ENCODE data around the gene SLC39A12. TPM values are rescaled to one million over a fixed set of nuclear protein-coding genes. Genes with fewer than 3 reads are reported as not detected.
A peak's percentile ranks its signal among the peaks of the same experiment; 100 is the strongest.
"Not testable (repeated sequence)": the region's sequence is repeated elsewhere in the genome, so short reads cannot be mapped to it uniquely, and the experiment has no call there.

SLC39A12 gene
- total RNA-seq, 2 donors from 2014 or later, result 0.14 TPM; not detected in 1

GRCh38 chr10:17918187-17918903 lies 33.4 kb upstream of the SLC39A12 start:
- H3K4me3 ChIP-seq, result no peak overlapping the region
- H3K27ac ChIP-seq, result no peak overlapping the region
- H3K4me1 ChIP-seq (ENCODE audit: control insufficient read depth in 1 of 2, low read depth in 2 of 2), result peaks cover 0 to 9% of the 10 kb centered on the region in 2 donors
- ATAC-seq (ENCODE audit: insufficient number of reproducible peaks, low FRiP score, low read depth), result no peak
- H3K9me3 ChIP-seq, result no peaks in the 10 kb centered on the region
- no peaks in the 10 kb centered on the region for H3K36me3 ChIP-seq
- no peak for TF ChIP-seq CTCF (IDR thresholded peaks at IDR 0.05)
- no peaks in the 10 kb centered on the region for H3K27me3 ChIP-seq (replicated peaks; ENCODE audit: insufficient read depth)
- DNase-seq (ENCODE audit: low spot score), result no peak

- no peaks in the 10 kb centered on the region for H3K36me3 ChIP-seq
- H3K9me3 ChIP-seq, result no peaks in the 10 kb centered on the region
- no peak overlapping the region for H3K27ac ChIP-seq
- ATAC-seq (ENCODE audit: insufficient number of reproducible peaks, low FRiP score, low read depth) (no peak), DNase-seq (ENCODE audit: low spot score) (no peak)
- H3K4me3 ChIP-seq, result no peak overlapping the region
- no peaks in the 10 kb centered on the region for H3K27me3 ChIP-seq (replicated peaks; ENCODE audit: insufficient read depth)
- H3K4me1 ChIP-seq (ENCODE audit: control insufficient read depth in 1 of 2, low read depth in 2 of 2), result peaks cover 0 to 19% of the 10 kb centered on the region in 2 donors
- no peak for TF ChIP-seq CTCF (IDR thresholded peaks at IDR 0.05)
Observed at GRCh38 chr10:17921378-17921777, 30.3 kb upstream of the SLC39A12 start.

- peak; percentile 80 for ATAC-seq (ENCODE audit: insufficient number of reproducible peaks, low FRiP score, low read depth)
- H3K27me3 ChIP-seq (replicated peaks; ENCODE audit: insufficient read depth), result no peaks in the 10 kb centered on the region
Observed at GRCh38 chr10:17923728-17924127, 28.0 kb upstream of the SLC39A12 start.

GRCh38 chr10:17943033-17943745 lies 8.5 kb upstream of the SLC39A12 start:
- Histone ChIP-seq H3K4me3 (no peak overlapping the region), H3K9me3 (no peaks in the 10 kb centered on the region), H3K27me3 (replicated peaks; ENCODE audit: insufficient read depth) (no peaks in the 10 kb centered on the region), H3K27ac (no peak overlapping the region), H3K36me3 (no peaks in the 10 kb centered on the region), H3K4me1 (ENCODE audit: control insufficient read depth in 1 of 2, low read depth in 2 of 2) (no peaks in the 10 kb centered on the region)
- no peak for TF ChIP-seq CTCF (IDR thresholded peaks at IDR 0.05)
- DNase-seq (ENCODE audit: low spot score) (no peak), ATAC-seq (ENCODE audit: insufficient number of reproducible peaks, low FRiP score, low read depth) (no peak)

More at GRCh38 chr10:17923728-17924127, 28.0 kb upstream of the SLC39A12 start:
- H3K27ac ChIP-seq, result peak overlapping the region; percentile 62 to 79
- peaks cover 0 to 19% of the 10 kb centered on the region in 2 donors for H3K4me1 ChIP-seq (ENCODE audit: control insufficient read depth in 1 of 2, low read depth in 2 of 2)
- no peak for TF ChIP-seq CTCF (IDR thresholded peaks at IDR 0.05)
- H3K9me3 ChIP-seq, result no peaks in the 10 kb centered on the region
- H3K36me3 ChIP-seq, result no peaks in the 10 kb centered on the region
- H3K4me3 ChIP-seq, result peak overlapping the region; percentile 25
- peak; percentile 31 for DNase-seq (ENCODE audit: low spot score)

GRCh38 chr10:17950269-17950668 lies 1.4 kb upstream of the SLC39A12 start:
- H3K9me3 ChIP-seq; H3K27me3 ChIP-seq (replicated peaks; ENCODE audit: insufficient read depth); H3K4me1 ChIP-seq (ENCODE audit: control insufficient read depth in 1 of 2, low read depth in 2 of 2); DNase-seq (ENCODE audit: low spot score); H3K4me3 ChIP-seq; H3K27ac ChIP-seq; ATAC-seq (ENCODE audit: insufficient number of reproducible peaks, low FRiP score, low read depth); H3K36me3 ChIP-seq: not testable (repeated sequence)
